ENCODE results near the gene MARCHF3.
"Not testable (repeated sequence)": the region's sequence is repeated elsewhere in the genome, so short reads cannot be mapped to it uniquely, and the experiment has no call there.

Gene MARCHF3

GRCh38 chr5:126911986-126912385, 118.4 kb downstream of the MARCHF3 start:
- DNase-seq = no peak

- DNase-seq = no peak
These were observed 120.5 kb downstream of the MARCHF3 start for GRCh38 chr5:126909856-126910255.

GRCh38 chr5:126904407-126904806, 126.0 kb downstream of the MARCHF3 start:
- DNase-seq = not testable (repeated sequence)

GRCh38 chr5:126900796-126901195, 129.6 kb downstream of the MARCHF3 start:
- no peak for DNase-seq

- DNase-seq = no peak
These were observed 130.9 kb downstream of the MARCHF3 start for GRCh38 chr5:126899476-126899875.

GRCh38 chr5:126897851-126898630, 132.3 kb downstream of the MARCHF3 start:
- no peak for DNase-seq

GRCh38 chr5:126896170-126896702, 134.1 kb downstream of the MARCHF3 start:
- no peak for DNase-seq

GRCh38 chr5:126895712-126896111, 134.6 kb downstream of the MARCHF3 start:
- DNase-seq = not testable (repeated sequence)

GRCh38 chr5:126890414-126890813, 139.9 kb downstream of the MARCHF3 start:
- not testable (repeated sequence) for DNase-seq

GRCh38 chr5:126888175-126888574, 142.2 kb downstream of the MARCHF3 start:
- DNase-seq = no peak

- DNase-seq = peak in 1 of 2 experiments; percentile 22
These were observed 146.0 kb downstream of the MARCHF3 start for GRCh38 chr5:126884269-126884819.

GRCh38 chr5:126883564-126884245, 146.7 kb downstream of the MARCHF3 start:
- DNase-seq = no peak

- DNase-seq = no peak
These were observed 148.3 kb downstream of the MARCHF3 start for GRCh38 chr5:126881821-126882600.

GRCh38 chr5:126878634-126879033, 151.7 kb downstream of the MARCHF3 start:
- no peak for DNase-seq

GRCh38 chr5:126878085-126878484, 152.3 kb downstream of the MARCHF3 start:
- no peak for DNase-seq

- DNase-seq = peak in 1 of 2 experiments; percentile 11
These were observed 152.8 kb downstream of the MARCHF3 start for GRCh38 chr5:126877602-126878001.

GRCh38 chr5:126875303-126875785, 155.0 kb downstream of the MARCHF3 start:
- no peak for DNase-seq

GRCh38 chr5:126872561-126873354, 157.6 kb downstream of the MARCHF3 start:
- peak in 1 of 2 experiments; percentile 57 for DNase-seq

GRCh38 chr5:126871441-126871840, 158.9 kb downstream of the MARCHF3 start:
- no peak for DNase-seq

- no peak for DNase-seq
These were observed 161.3 kb downstream of the MARCHF3 start for GRCh38 chr5:126869005-126869451.

GRCh38 chr5:126868338-126869004, 161.9 kb downstream of the MARCHF3 start:
- DNase-seq = no peak
